H1 (cell line): Measurements from ENCODE around the gene RYR3. TPM values are rescaled to one million over a fixed set of nuclear protein-coding genes. Genes with fewer than 3 reads are reported as not detected.

Source experiments
- CTCF ChIA-PET: fragments of 300-600 bp; sonication (Branson Sonifier 250); formaldehyde crosslinking; loops from one replicate; lab custom pipeline; 2021; ENCODE audit not compliant: partially characterized antibody; lab: Charles Lee
- POLR2A ChIA-PET: fragments of 300-600 bp; sonication (Branson Sonifier 250); formaldehyde crosslinking; loops from one replicate; lab custom pipeline; 2021; ENCODE audit warnings: inconsistent platforms; ENCODE audit not compliant: partially characterized antibody; lab: Charles Lee
- DNase-seq, 2 experiments: peaks; one replicate each; pipeline versions ENCODE4 v3.0.0 to v3.0.0-alpha.2; 2010 to 2022; ENCODE audit warnings: low spot score in 2 of 2, low read depth in 1 of 2, mixed read lengths in 1 of 2
- FAIRE-seq: peaks from 2 replicates; lab custom pipeline; 2011; peaks lifted over from hg19 to GRCh38; lab: Jason Lieb, UNC
- H2AFZ ChIP-seq: 2 replicates; pipeline ENCODE4 v1.8.1; 2012; ENCODE audit warnings: low read length, inconsistent platforms
- H2AK5ac ChIP-seq: 2 replicates; pipeline ENCODE4 v1.6.1; 2013; ENCODE audit warnings: low read depth, low read length
- H2BK120ac ChIP-seq: replicated peaks from 2 replicates; pipeline ENCODE3; 2013; ENCODE audit warnings: low read depth, low read length, inconsistent platforms
- H2BK12ac ChIP-seq: 2 replicates; pipeline ENCODE4 v1.6.1; 2013; ENCODE audit warnings: low read depth, low read length
- H2BK15ac ChIP-seq: 2 replicates; pipeline ENCODE4 v1.6.1; 2013; ENCODE audit warnings: low read length
- H2BK20ac ChIP-seq: 2 replicates; pipeline ENCODE4 v1.6.1; 2013; ENCODE audit warnings: low read length
- H2BK5ac ChIP-seq: 2 replicates; pipeline ENCODE4 v1.6.1; 2013; ENCODE audit warnings: low read depth, low read length
- H3K14ac ChIP-seq: 2 replicates; pipeline ENCODE4 v1.6.1; 2013; ENCODE audit warnings: inconsistent platforms; ENCODE audit not compliant: insufficient read length
- H3K18ac ChIP-seq: 2 replicates; pipeline ENCODE4 v1.6.1; 2013; ENCODE audit warnings: low read length; ENCODE audit errors: extremely low read depth
- H3K23ac ChIP-seq: 2 replicates; pipeline ENCODE4 v1.6.1; 2013; ENCODE audit warnings: inconsistent platforms; ENCODE audit not compliant: insufficient read length
- H3K23me2 ChIP-seq: 2 replicates; pipeline ENCODE4 v1.6.1; 2013; ENCODE audit warnings: low read depth, low read length
- H3K27ac ChIP-seq: 2 replicates; pipeline ENCODE4 v1.6.1; 2011; ENCODE audit warnings: low read depth, low read length, inconsistent platforms
- H3K27me3 ChIP-seq, 4 experiments: replicated peaks in 1 of 4; 1 replicate in 1 of 4; 2 replicates in 3 of 4; pipeline versions ENCODE4 v1.6.1 to v1.8.1; 2011 to 2013; ENCODE audit warnings: low read length in 3 of 4, mild to moderate bottlenecking in 3 of 4, inconsistent platforms in 2 of 4, mixed read lengths in 2 of 4, moderate library complexity in 1 of 4; ENCODE audit not compliant: control insufficient read depth in 3 of 4, insufficient read depth in 3 of 4; ENCODE audit errors: extremely low read depth in 1 of 4
- H3K36me3 ChIP-seq, 4 experiments: 2 replicates each; pipeline versions ENCODE4 v1.6.1 to v1.8.1; 2011 to 2013; ENCODE audit warnings: mild to moderate bottlenecking in 4 of 4, low read length in 3 of 4, moderate library complexity in 2 of 4, control low read depth in 1 of 4, inconsistent platforms in 1 of 4; ENCODE audit not compliant: insufficient read depth in 4 of 4, control insufficient read depth in 2 of 4
- H3K4ac ChIP-seq: replicated peaks from 2 replicates; pipeline ENCODE3; 2013; ENCODE audit warnings: low read length, low read depth, mixed read lengths, inconsistent platforms; ENCODE audit not compliant: insufficient read length
- H3K4me1 ChIP-seq, 4 experiments: replicated peaks in 1 of 4; 1 replicate in 1 of 4; 2 replicates in 3 of 4; pipeline versions ENCODE4 v1.6.1 to v1.8.1; 2011 to 2013; ENCODE audit warnings: low read length in 3 of 4, inconsistent platforms in 2 of 4, mixed read lengths in 1 of 4; ENCODE audit not compliant: insufficient read depth in 4 of 4, control insufficient read depth in 3 of 4
- H3K4me2 ChIP-seq, 2 experiments: 2 replicates each; pipeline versions ENCODE4 v1.6.1 to v1.8.1; 2011 to 2013; ENCODE audit warnings: low read depth in 2 of 2, low read length in 2 of 2, control low read depth in 1 of 2, inconsistent platforms in 1 of 2, mild to moderate bottlenecking in 1 of 2; ENCODE audit not compliant: insufficient read depth in 1 of 2
- H3K4me3 ChIP-seq, 4 experiments: fragments of 200-600, 300-600 bp in 1 of 4; sonication (generic), shearing (Covaris generic), sonication (Bioruptor Twin) in 1 of 4; 2 replicates each; pipeline versions ENCODE4 v1.5.1 to v1.8.1; 2011 to 2016; ENCODE audit warnings: low read length in 4 of 4, low read depth in 3 of 4, control low read depth in 2 of 4, inconsistent platforms in 2 of 4, mild to moderate bottlenecking in 2 of 4, mixed read lengths in 1 of 4, moderate library complexity in 1 of 4; ENCODE audit not compliant: insufficient read depth in 2 of 4; ENCODE audit errors: extremely low read depth in 1 of 4
- H3K56ac ChIP-seq: replicated peaks from 2 replicates; pipeline ENCODE3; 2013; ENCODE audit warnings: low read depth, mild to moderate bottlenecking, mixed read lengths, low read length, inconsistent platforms; ENCODE audit not compliant: insufficient read length
- H3K79me1 ChIP-seq: 2 replicates; pipeline ENCODE4 v1.6.1; 2013; ENCODE audit warnings: low read depth, low read length, control low read depth
- H3K79me2 ChIP-seq, 2 experiments: 2 replicates each; pipeline versions ENCODE4 v1.6.1 to v1.8.1; 2012 to 2013; ENCODE audit warnings: low read length in 2 of 2, mild to moderate bottlenecking in 2 of 2, inconsistent platforms in 1 of 2; ENCODE audit not compliant: insufficient read depth in 2 of 2, control insufficient read depth in 1 of 2
- H3K9ac ChIP-seq, 4 experiments: replicated peaks in 1 of 4; 1 replicate in 1 of 4; 2 replicates in 3 of 4; pipeline versions ENCODE4 v1.6.1 to v1.8.1; 2011 to 2013; ENCODE audit warnings: low read depth in 3 of 4, low read length in 3 of 4, control low read depth in 2 of 4, mild to moderate bottlenecking in 2 of 4, moderate library complexity in 2 of 4, inconsistent platforms in 1 of 4; ENCODE audit errors: extremely low read depth in 1 of 4
- H3K9me3 ChIP-seq, 2 experiments: 2 replicates each; pipeline versions ENCODE4 v1.6.1 to v1.8.1; 2012 to 2013; ENCODE audit warnings: mild to moderate bottlenecking in 2 of 2, moderate library complexity in 2 of 2, control low read depth in 1 of 2, inconsistent platforms in 1 of 2, low read depth in 1 of 2, low read length in 1 of 2, mixed read lengths in 1 of 2; ENCODE audit not compliant: insufficient read depth in 2 of 2
- H4K20me1 ChIP-seq, 2 experiments: replicated peaks in 1 of 2; 2 replicates each; pipeline versions ENCODE3 to v1.8.1; 2011 to 2013; ENCODE audit warnings: inconsistent platforms in 2 of 2, low read length in 2 of 2, mild to moderate bottlenecking in 1 of 2; ENCODE audit not compliant: insufficient read depth in 2 of 2, control insufficient read depth in 1 of 2
- H4K5ac ChIP-seq: 2 replicates; pipeline ENCODE4 v1.6.1; 2013; ENCODE audit warnings: low read length, low read depth, mixed read lengths, inconsistent platforms; ENCODE audit not compliant: insufficient read length
- H4K8ac ChIP-seq: 2 replicates; pipeline ENCODE4 v1.8.0; 2013; ENCODE audit warnings: mild to moderate bottlenecking, moderate library complexity, low read length, inconsistent platforms; ENCODE audit not compliant: insufficient read depth; ENCODE audit errors: extremely low read depth
- H4K91ac ChIP-seq: replicated peaks from 2 replicates; pipeline ENCODE3; 2013; ENCODE audit warnings: low read length, mixed read lengths, inconsistent platforms; ENCODE audit not compliant: insufficient read length
- ATF2 ChIP-seq: IDR thresholded peaks from 2 replicates; pipeline ENCODE4 v1.6.1; 2012; ENCODE audit warnings: low read length, inconsistent platforms
- BCL11A ChIP-seq, 2 experiments: IDR thresholded peaks; one replicate each; pipeline ENCODE4 v1.6.1; 2011; ENCODE audit warnings: low read depth in 2 of 2, low read length in 2 of 2, mild to moderate bottlenecking in 2 of 2
- CBX5 ChIP-seq: fragments of 300-800, 300-1000 bp; sonication (generic); IDR thresholded peaks from 2 replicates; pipeline ENCODE4 v1.7.1; 2016; ENCODE audit warnings: antibody characterized with exemption, low read length, low read depth
- RFX5 ChIP-seq: IDR thresholded peaks from 2 replicates; pipeline ENCODE4 v1.6.1; 2011; ENCODE audit warnings: low read depth, low read length, improper control_type of control experiment, borderline replicate concordance
- WGBS, 2 experiments: shearing (Covaris generic) in 1 of 2; methylation state at CpG; one replicate each; pipeline versions ENCODE4 v1.1.6 to v1.1.7; 2013 to 2015; ENCODE audit warnings: low lambda C conversion rate in 2 of 2, mixed read lengths in 2 of 2, inconsistent platforms in 1 of 2, low coverage in 1 of 2, missing lambda C conversion rate in 1 of 2; ENCODE audit not compliant: insufficient replicate concordance in 2 of 2, insufficient coverage in 1 of 2, insufficient read length in 1 of 2; ENCODE audit errors: extremely low coverage in 1 of 2, missing lambda C conversion rate in 1 of 2; 5-methylcytosine and 5-hydroxymethylcytosine counted together
- polyA plus RNA-seq, 7 experiments: library from polyadenylated mRNA; depleted of rRNA in 3 of 7; stranded (reverse) in 5 of 7; unstranded in 2 of 7; fragments of >200 nt in 5 of 7; fragments of 200-250 nt in 2 of 7; gene quantifications; 1 replicate in 5 of 7; 2 replicates in 1 of 7; 4 replicates in 1 of 7; pipeline versions ENCODE4 v1.2.1 to v1.2.3, GENCODE V29; 2011 to 2013; ENCODE audit warnings: missing spikeins in 2 of 7, mixed read lengths in 2 of 7
- total RNA-seq: library from RNA; stranded (reverse); fragmentation: NEBNext Ultra II Directional; extraction: Animal tissue kit (Norgen Biotek cat#: 25700); gene quantifications from 2 replicates; pipeline ENCODE4 v1.2.1, GENCODE V29; 2021

RYR3 gene
- total and polyA plus RNA-seq, 2 of the 8 experiments (the other 6 are each of a cell fraction or from before 2014, with no cell fraction given) = 0.33 to 3.4 TPM

DNA sequence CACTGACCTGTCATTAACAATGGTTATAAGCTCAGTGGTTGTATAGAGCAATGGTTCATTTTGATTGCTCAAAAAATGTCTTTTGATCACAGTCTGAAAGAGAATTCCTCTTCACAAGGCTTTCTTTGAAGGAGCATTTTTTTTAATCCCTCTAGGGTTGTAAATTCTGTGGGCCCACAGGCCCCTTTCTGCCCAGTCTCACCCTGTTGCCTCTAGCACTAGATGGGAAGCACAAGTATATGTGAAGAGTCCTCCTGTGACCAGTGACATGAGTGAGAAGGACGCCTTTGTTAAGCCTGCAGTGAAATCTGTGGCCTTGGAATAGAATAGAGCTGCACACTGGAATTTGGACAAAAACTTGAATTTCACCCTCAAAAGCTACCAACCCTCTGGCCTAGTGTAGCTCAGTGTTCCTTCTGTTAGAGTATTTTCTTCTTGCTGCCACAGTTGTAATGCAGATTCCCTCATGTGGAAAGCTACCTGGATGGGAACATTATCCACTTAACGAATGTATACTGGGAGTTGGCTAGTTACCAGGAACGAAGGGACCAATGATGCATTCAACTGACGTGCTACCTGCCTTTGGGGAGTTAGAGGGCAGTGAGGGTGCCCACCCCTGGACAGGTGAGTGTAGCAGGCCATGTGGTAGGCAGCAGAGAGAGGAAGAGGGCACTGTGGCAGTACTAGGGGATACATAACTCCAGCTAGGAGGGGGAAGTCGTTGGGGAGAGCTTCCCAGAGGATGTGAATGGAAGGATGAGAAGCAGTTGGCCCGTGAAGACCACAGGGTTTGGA lies 28.3 kb upstream of the RYR3 start:
- no peak overlapping the region for H3K56ac ChIP-seq
- no peak overlapping the region for H3K23ac ChIP-seq
- no peak overlapping the region for H2AFZ ChIP-seq
- TF ChIP-seq ATF2 = no peak
- no peak for TF ChIP-seq CBX5
- TF ChIP-seq RFX5 = no peak
- no peak for TF ChIP-seq BCL11A (IDR thresholded peaks at IDR 0.05; ENCODE audit: low read depth in 2 of 2, low read length in 2 of 2)
- H2BK15ac ChIP-seq = no peak overlapping the region
- H4K5ac ChIP-seq = no peak overlapping the region
- H4K20me1 ChIP-seq = no peaks in the 10 kb centered on the region
- no peaks in the 10 kb centered on the region for H3K23me2 ChIP-seq
- no peaks in the 10 kb centered on the region; a peak in 1 of 7 replicates for H3K27me3 ChIP-seq
- peaks cover 0 to 3% (median 1%) of the 10 kb centered on the region in 4 experiments; a peak in 3 of 7 replicates for H3K4me1 ChIP-seq
- FAIRE-seq = no peak
- no peak overlapping the region for H2BK20ac ChIP-seq
- H3K14ac ChIP-seq = no peak overlapping the region
- H2BK120ac ChIP-seq = no peak overlapping the region
- WGBS, 2 experiments = 86% methylated on average over 6 of the region's 6 CpGs; no CpG with 5 or more reads in 1 of the 2 experiments
- H4K91ac ChIP-seq = no peak overlapping the region
- H3K4me2 ChIP-seq = no peak overlapping the region
- no peak overlapping the region for H3K18ac ChIP-seq
- H3K9me3 ChIP-seq = no peaks in the 10 kb centered on the region
- no peak for DNase-seq
- no peak overlapping the region for H2BK12ac ChIP-seq
- POLR2A ChIA-PET = no interaction called here
- no peak overlapping the region for H2BK5ac ChIP-seq
- no peaks in the 10 kb centered on the region for H3K79me2 ChIP-seq
- H2AK5ac ChIP-seq = no peak overlapping the region
- H4K8ac ChIP-seq = no peak overlapping the region
- no peaks in the 10 kb centered on the region for H3K79me1 ChIP-seq
- H3K27ac ChIP-seq = no peak overlapping the region
- no peak overlapping the region for H3K4me3 ChIP-seq
- H3K4ac ChIP-seq = no peak overlapping the region
- H3K9ac ChIP-seq = no peak overlapping the region
- no peaks in the 10 kb centered on the region for H3K36me3 ChIP-seq
- CTCF ChIA-PET = interaction anchor here (1.0 to 3.1 kb wide), 4 partner anchors 10 to 455 kb away, joined by 3 to 23 read pairs (median 6); no protein-coding TSS in a partner anchor
